ENCODE results near the gene CRLF3.
A peak's percentile ranks its signal among the peaks of the same experiment; 100 is the strongest.

CRLF3 gene

DNA sequence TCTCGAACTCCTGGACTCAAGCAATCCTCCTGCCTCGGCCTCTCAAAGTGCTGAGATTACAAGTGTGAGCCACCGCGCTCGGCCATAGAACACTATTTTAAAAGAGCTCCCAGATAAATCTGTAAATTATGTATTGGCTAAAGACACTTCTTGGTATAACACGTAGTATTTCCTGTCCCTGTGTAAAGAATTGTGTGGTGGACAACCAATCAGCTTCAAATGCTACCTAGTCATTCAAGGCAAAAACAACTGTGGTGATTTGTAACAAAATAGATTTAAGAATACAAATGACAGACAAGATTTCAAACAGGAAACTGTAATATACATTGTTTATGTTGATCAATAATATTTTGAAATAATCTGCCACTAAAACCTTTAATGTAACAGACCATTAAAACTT is 14.6 kb downstream of the CRLF3 start:
- peaks cover 25% of the 10 kb centered on the region for H3K4me1 ChIP-seq (ENCODE audit: low read depth, poor library complexity, severe bottlenecking)
- no peaks in the 10 kb centered on the region for H3K27me3 ChIP-seq (ENCODE audit: insufficient read depth, low read depth)
- no peak overlapping the region for H3K4me3 ChIP-seq (IDR thresholded peaks at IDR 0.05; ENCODE audit: insufficient read depth, low read depth, low read length)
- no peak overlapping the region for H3K27ac ChIP-seq
- H3K4me2 ChIP-seq = no peak overlapping the region
- peaks cover 14% of the 10 kb centered on the region; the same call in 1 of the 2 replicates for H3K79me2 ChIP-seq (ENCODE audit: insufficient read depth, low read depth)
- no peak overlapping the region for H3K9ac ChIP-seq
- H4K20me1 ChIP-seq (ENCODE audit: insufficient read depth) = no peaks in the 10 kb centered on the region
- H2AFZ ChIP-seq (ENCODE audit: low read depth) = no peak overlapping the region
- H3K36me3 ChIP-seq (ENCODE audit: insufficient read depth) = no peaks in the 10 kb centered on the region
- TF ChIP-seq, protein P1, sequence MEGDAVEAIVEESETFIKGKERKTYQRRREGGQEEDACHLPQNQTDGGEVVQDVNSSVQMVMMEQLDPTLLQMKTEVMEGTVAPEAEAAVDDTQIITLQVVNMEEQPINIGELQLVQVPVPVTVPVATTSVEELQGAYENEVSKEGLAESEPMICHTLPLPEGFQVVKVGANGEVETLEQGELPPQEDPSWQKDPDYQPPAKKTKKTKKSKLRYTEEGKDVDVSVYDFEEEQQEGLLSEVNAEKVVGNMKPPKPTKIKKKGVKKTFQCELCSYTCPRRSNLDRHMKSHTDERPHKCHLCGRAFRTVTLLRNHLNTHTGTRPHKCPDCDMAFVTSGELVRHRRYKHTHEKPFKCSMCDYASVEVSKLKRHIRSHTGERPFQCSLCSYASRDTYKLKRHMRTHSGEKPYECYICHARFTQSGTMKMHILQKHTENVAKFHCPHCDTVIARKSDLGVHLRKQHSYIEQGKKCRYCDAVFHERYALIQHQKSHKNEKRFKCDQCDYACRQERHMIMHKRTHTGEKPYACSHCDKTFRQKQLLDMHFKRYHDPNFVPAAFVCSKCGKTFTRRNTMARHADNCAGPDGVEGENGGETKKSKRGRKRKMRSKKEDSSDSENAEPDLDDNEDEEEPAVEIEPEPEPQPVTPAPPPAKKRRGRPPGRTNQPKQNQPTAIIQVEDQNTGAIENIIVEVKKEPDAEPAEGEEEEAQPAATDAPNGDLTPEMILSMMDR (conservative IDR thresholded peaks at IDR 0.05; ENCODE audit: low read depth, low read length) = no peak

DNA sequence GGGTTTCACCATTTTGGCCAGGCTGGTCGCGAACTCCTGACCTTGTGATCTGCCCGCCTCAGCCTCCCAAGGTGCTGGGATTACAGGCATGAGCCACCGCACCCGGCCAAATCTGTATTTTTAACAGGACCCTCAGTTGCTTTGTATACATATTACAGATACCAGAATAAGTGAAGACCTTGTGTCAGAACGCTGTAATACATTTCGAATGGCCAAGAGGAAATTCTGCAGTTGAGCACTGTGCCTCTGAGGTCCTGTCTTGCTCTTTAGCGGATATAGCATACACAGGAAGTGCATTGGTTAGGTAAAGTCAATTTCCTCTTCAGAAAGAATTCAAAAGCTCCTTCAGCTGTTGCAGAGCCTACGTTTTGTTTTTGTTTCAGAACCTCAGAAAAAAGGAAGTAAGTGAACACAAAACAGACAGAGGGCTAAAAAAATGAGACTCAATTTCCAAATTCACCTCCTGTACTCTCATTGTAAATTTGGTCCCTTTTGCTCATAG is 15.7 kb downstream of the CRLF3 start:
- Histone ChIP-seq H3K79me2 (ENCODE audit: insufficient read depth, low read depth) (peaks cover 14% of the 10 kb centered on the region; the same call in 1 of the 2 replicates), H3K27me3 (ENCODE audit: insufficient read depth, low read depth) (no peaks in the 10 kb centered on the region), H3K4me1 (ENCODE audit: low read depth, poor library complexity, severe bottlenecking) (peaks cover 25% of the 10 kb centered on the region), H4K20me1 (ENCODE audit: insufficient read depth) (no peaks in the 10 kb centered on the region), H2AFZ (ENCODE audit: low read depth) (no peak overlapping the region), H3K4me2 (no peak overlapping the region), H3K27ac (no peak overlapping the region), H3K9ac (no peak overlapping the region), H3K4me3 (IDR thresholded peaks at IDR 0.05; ENCODE audit: insufficient read depth, low read depth, low read length) (no peak overlapping the region), H3K36me3 (ENCODE audit: insufficient read depth) (no peaks in the 10 kb centered on the region)
- TF ChIP-seq, protein P1 (conservative IDR thresholded peaks at IDR 0.05; ENCODE audit: low read depth, low read length) = no peak

DNA sequence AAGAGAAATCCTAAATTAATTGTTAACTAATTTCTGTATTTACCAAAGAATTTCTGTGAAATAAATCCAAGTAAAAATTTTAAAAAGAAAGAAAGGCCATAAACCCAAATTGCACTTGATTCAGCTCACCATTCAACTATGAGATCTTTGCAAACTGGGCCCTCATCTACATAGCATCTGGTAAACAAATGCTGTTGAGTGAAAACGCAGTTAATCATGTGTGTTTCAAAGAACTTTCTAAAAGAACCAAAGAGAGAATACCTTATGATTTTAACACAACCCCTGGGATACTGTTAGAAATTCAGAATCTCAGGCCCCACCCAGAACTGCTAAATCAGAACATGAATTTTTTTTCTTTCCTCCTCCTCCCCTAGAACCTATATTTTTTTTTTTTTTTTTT is 16.6 kb downstream of the CRLF3 start:
- H2AFZ ChIP-seq (ENCODE audit: low read depth) = no peak overlapping the region
- no peak overlapping the region for H3K9ac ChIP-seq
- H3K4me3 ChIP-seq (IDR thresholded peaks at IDR 0.05; ENCODE audit: insufficient read depth, low read depth, low read length) = no peak overlapping the region
- peaks cover 14% of the 10 kb centered on the region; the same call in 1 of the 2 replicates for H3K79me2 ChIP-seq (ENCODE audit: insufficient read depth, low read depth)
- no peaks in the 10 kb centered on the region for H3K36me3 ChIP-seq (ENCODE audit: insufficient read depth)
- H3K27ac ChIP-seq = no peak overlapping the region
- H4K20me1 ChIP-seq (ENCODE audit: insufficient read depth) = no peaks in the 10 kb centered on the region
- peaks cover 19% of the 10 kb centered on the region for H3K4me1 ChIP-seq (ENCODE audit: low read depth, poor library complexity, severe bottlenecking)
- no peaks in the 10 kb centered on the region for H3K27me3 ChIP-seq (ENCODE audit: insufficient read depth, low read depth)
- TF ChIP-seq, protein P1 (conservative IDR thresholded peaks at IDR 0.05; ENCODE audit: low read depth, low read length) = no peak
- H3K4me2 ChIP-seq = no peak overlapping the region

DNA sequence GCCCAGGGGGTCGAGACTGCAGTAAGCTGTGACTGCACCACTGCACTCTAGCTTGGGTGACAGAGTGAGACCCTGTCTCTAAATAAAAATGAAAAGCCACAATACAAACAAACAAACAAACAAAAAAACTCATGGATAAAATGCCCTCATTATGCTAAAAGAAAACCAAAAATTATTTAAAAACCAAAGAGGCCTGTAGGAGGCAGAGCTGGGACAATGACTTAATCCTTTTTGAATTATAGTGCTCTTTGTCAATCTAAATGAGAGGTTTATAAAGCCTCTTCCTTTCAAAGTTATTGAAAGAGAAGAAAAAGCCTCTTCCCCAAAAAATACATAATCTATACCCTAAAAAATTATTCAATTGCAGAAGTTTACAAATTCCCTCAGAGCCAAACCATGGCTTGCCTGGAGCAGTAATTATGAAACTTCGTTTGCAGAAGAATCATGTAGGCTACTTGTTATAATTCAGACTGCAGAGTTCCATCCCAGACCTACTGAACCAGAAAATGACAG is 18.5 kb downstream of the CRLF3 start:
- Histone ChIP-seq H3K9ac (no peak overlapping the region), H3K27me3 (ENCODE audit: insufficient read depth, low read depth) (no peaks in the 10 kb centered on the region), H3K4me2 (no peak overlapping the region), H3K79me2 (ENCODE audit: insufficient read depth, low read depth) (peaks cover 8% of the 10 kb centered on the region; the same call in 1 of the 2 replicates), H3K27ac (no peak overlapping the region), H4K20me1 (ENCODE audit: insufficient read depth) (no peaks in the 10 kb centered on the region), H3K4me1 (ENCODE audit: low read depth, poor library complexity, severe bottlenecking) (peaks cover 8% of the 10 kb centered on the region), H3K36me3 (ENCODE audit: insufficient read depth) (no peaks in the 10 kb centered on the region; the same call in 1 of the 2 replicates), H2AFZ (ENCODE audit: low read depth) (no peak overlapping the region), H3K4me3 (IDR thresholded peaks at IDR 0.05; ENCODE audit: insufficient read depth, low read depth, low read length) (no peak overlapping the region)
- TF ChIP-seq, protein P1 (conservative IDR thresholded peaks at IDR 0.05; ENCODE audit: low read depth, low read length) = peak; percentile 19; the same call in 1 of the 2 replicates
